GM19328 (cell line): ENCODE measurements around the gene TNPO3.
"Not testable (repeated sequence)": the region's sequence is repeated elsewhere in the genome, so short reads cannot be mapped to it uniquely, and the experiment has no call there.

Experiments
- ATAC-seq: cut with Tn5 transposase; IDR thresholded peaks from one replicate; pipeline ENCODE4 v1.9.1; 2021; ENCODE audit warnings: mild to moderate bottlenecking, moderate library complexity; ENCODE audit not compliant: unreplicated experiment

The TNPO3 gene

GRCh38 chr7:128924707-128925588 is 130.0 kb downstream of the TNPO3 start:
- ATAC-seq: no peak

DNA sequence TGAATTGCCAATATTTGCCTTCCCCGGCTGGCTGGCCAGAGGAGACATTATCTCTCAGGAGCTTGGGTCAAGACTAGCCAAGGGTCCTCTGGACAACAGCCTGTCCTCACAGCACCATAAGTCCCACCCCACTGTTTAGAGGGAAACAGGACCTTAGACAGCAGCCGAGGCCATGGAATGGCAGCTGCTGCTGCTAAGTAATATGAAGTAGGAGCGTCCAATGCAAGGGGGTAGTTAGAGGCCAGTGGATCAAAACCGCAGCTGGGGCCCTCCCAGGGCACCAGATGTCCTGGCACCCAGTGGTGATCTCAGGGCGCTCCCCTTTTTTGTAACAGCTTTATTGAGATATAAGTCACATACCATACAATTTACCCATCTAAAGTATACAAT is 131.5 kb downstream of the TNPO3 start:
- no peak for ATAC-seq

- ATAC-seq: no peak
These were observed 132.2 kb downstream of the TNPO3 start for GRCh38 chr7:128922496-128923410.

DNA sequence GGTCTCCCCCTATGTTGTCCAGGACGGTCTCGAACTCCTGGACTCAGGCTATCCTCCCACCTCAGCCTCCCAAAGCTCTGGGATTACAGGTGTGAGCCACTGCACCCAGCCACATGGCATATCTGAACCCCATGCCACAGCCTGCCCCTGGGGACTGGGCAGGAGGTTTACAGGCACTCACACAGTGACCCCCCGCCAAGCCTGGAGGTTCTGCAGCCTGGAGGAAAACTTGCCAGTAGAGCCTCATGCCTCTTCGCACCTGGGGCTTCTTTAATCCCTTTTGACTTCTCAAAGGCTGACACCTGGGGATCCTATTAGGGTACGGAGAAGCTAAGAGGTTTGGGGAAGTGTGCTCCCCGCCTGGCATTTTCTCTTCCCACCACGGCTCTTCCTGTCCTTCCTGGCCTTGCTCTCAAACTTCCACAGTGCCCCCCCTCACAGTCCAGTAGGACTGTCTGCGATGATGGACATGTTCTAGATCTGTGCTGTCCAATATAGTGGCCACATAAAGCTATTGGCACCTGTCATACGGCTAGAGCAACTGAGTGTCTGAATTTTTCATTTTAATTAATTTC is 133.0 kb downstream of the TNPO3 start:
- ATAC-seq: no peak

GRCh38 chr7:128920913-128921582 is 133.9 kb downstream of the TNPO3 start:
- no peak for ATAC-seq

GRCh38 chr7:128919881-128920799 is 134.8 kb downstream of the TNPO3 start:
- no peak for ATAC-seq

DNA sequence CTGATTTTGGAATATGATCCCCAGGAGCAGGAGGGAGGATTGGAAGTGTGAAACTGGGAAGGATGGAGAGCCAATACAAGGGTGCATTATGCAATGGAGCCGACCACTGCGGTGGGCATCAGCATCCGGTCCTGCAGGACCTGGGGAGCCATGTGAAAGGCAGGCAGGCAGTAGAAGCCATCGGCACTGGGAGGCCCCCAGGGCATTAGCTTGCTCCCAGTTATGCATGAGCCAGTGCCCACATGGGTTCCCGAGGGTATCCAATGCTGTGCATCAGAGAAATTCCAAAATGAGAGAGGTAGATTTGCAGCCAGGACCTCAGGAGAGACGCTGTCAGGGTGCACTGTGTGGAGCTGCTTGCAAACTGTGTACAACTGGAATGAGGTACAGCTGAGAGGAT is 135.7 kb downstream of the TNPO3 start:
- no peak for ATAC-seq

DNA sequence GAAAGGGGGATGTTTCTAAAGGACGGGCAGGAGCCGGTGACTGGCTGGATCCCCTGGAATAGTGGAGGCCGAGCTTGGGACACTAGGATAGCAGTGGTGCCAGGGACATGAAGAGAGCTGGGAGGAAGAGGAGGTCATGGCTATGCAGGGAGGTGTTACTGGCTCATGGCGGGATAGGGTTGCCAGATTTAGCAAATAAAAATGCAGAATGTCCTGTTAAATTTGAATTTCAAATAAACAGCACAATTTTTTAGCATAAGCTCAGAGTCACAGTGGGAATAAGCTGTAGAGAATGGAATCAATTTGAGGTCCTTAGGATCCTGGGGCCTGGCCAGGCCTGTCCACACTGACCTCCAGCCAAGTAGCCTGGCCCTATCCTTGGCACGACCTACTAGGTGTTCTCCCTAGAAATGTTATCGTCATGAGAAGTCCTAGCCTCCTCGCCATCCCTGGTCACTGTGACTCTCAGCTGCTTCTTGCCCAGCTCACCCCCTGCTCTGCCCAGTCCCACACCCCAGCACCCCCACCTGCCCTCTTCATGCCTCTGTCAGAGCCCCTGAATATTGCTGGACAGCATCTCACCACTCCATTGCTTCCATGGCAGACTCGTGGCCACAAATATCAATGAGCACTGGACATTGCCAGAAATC is 136.8 kb downstream of the TNPO3 start:
- no peak for ATAC-seq

GRCh38 chr7:128917122-128917521 is 137.8 kb downstream of the TNPO3 start:
- ATAC-seq: no peak

- ATAC-seq: no peak
These were observed 138.3 kb downstream of the TNPO3 start for GRCh38 chr7:128916643-128916915.

GRCh38 chr7:128915841-128916642 is 138.9 kb downstream of the TNPO3 start:
- ATAC-seq: no peak

DNA sequence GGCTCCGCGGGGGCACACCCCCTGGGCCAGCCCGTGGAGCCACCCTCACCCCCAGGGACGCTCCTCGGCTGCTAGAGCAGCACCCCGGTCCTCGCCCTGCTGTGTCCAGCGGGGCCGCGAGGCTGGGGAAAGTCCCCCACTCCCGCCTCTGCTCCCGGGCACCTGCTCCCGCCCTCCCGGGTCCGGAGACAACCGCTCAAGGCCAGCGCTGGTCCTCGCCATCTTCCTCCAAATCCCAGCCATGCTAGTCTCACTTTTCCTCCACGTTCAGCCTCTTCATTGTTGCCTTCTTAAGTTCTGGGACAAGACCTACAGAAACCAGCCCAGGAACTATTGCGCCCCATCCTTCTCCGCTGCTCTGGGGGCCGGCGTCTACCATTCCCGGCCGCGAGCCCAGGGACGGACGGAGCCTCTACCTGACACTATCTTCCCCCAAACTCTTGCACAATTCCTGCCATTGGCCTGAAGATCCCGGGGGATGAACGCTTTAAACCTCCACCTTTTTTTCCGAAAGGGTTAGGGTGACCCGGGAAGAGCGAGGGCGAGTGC is 139.6 kb downstream of the TNPO3 start:
- ATAC-seq: no peak

GRCh38 chr7:128914566-128915151 is 140.3 kb downstream of the TNPO3 start:
- ATAC-seq: no peak

- no peak for ATAC-seq
These were observed 140.9 kb downstream of the TNPO3 start for GRCh38 chr7:128913870-128914565.

- ATAC-seq: not testable (repeated sequence)
These were observed 142.0 kb downstream of the TNPO3 start for GRCh38 chr7:128912709-128913495.

DNA sequence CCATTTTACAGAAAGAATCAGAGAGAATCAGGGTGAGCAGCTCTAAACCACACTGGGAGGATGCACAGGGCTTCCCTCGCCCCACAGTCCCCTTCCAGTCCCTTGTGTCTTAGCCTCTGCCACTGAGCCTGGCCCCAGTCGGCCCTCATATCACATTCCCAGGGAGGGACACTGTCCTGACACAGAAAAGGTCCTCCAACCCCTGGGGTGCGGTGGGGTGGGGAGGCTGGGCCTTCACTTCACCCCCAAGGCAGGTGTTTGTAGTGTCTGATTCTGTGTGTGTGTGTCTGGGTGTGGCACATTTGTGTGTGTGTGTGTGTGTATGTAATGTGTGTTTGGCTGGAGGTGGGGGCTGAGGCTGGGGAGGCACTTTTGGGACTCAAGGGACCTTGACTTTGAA is 142.6 kb downstream of the TNPO3 start:
- no peak for ATAC-seq
